ENCODE measurements around the gene LSM5.

The LSM5 gene

GRCh38 chr7:32458025-32458424 lies 32.2 kb downstream of the LSM5 start:
- no CpG with 5 or more reads among the region's 3 CpGs for WGBS, 2 donors (ENCODE audit: extremely low coverage in 2 of 2, insufficient read length in 2 of 2, insufficient replicate concordance in 1 of 2)
- Histone ChIP-seq H2AK5ac (ENCODE audit: low read depth, low read length) (no peak overlapping the region), H3K14ac (ENCODE audit: low read length) (no peak overlapping the region), H3K4me1 (ENCODE audit: control insufficient read depth in 2 of 2, insufficient read depth in 1 of 2, low read depth in 1 of 2, low read length in 2 of 2) (no peaks in the 10 kb centered on the region), H2BK12ac (ENCODE audit: low read length) (no peak overlapping the region), H3K9ac (ENCODE audit: low read depth, low read length, poor library complexity) (no peak overlapping the region), H3K9me3 (replicated peaks in 1 of 2; ENCODE audit: control insufficient read depth in 2 of 2, insufficient read depth in 1 of 2, low read depth in 1 of 2, low read length in 2 of 2) (peaks cover 0 to 3% of the 10 kb centered on the region in 2 donors), H2BK120ac (ENCODE audit: low read depth, low read length) (no peak overlapping the region), H3K27me3 (ENCODE audit: control insufficient read depth in 3 of 3, insufficient read depth in 3 of 3, low read depth in 1 of 3, low read length in 3 of 3) (no peaks in the 10 kb centered on the region), H4K91ac (ENCODE audit: low read depth, low read length, poor library complexity) (no peak overlapping the region), H3K18ac (ENCODE audit: low read length) (no peak overlapping the region), H2AFZ (ENCODE audit: low read length) (no peak overlapping the region), H4K8ac (ENCODE audit: low read depth, low read length) (no peak overlapping the region), H3K23ac (ENCODE audit: low read depth, low read length, poor library complexity) (no peak overlapping the region), H3K4me2 (ENCODE audit: insufficient read depth, low read length, poor library complexity, severe bottlenecking) (no peak overlapping the region), H2BK5ac (ENCODE audit: low read length) (no peak overlapping the region), H3K36me3 (replicated peaks in 1 of 2; ENCODE audit: control insufficient read depth in 2 of 2, insufficient read depth in 2 of 2, low read length in 2 of 2) (no peaks in the 10 kb centered on the region), H3K4ac (ENCODE audit: low read length) (no peak overlapping the region), H3K79me1 (ENCODE audit: low read depth, low read length) (no peaks in the 10 kb centered on the region), H3K27ac (replicated peaks; ENCODE audit: low read length) (no peak overlapping the region), H3K4me3 (ENCODE audit: low read length in 2 of 2) (no peak overlapping the region), H2BK15ac (ENCODE audit: low read length) (no peak overlapping the region)
- no peak for DNase-seq (ENCODE audit: low spot score)

GRCh38 chr7:32453341-32454011 lies 36.7 kb downstream of the LSM5 start:
- no peak for DNase-seq (ENCODE audit: low spot score)
- no CpG with 5 or more reads among the region's 8 CpGs for WGBS, 2 donors (ENCODE audit: extremely low coverage in 2 of 2, insufficient read length in 2 of 2, insufficient replicate concordance in 1 of 2)
- no peaks in the 10 kb centered on the region for H3K36me3 ChIP-seq (replicated peaks in 1 of 2; ENCODE audit: control insufficient read depth in 2 of 2, insufficient read depth in 2 of 2, low read length in 2 of 2)

GRCh38 chr7:32447218-32447617 lies 43.0 kb downstream of the LSM5 start:
- no peak overlapping the region for H3K18ac ChIP-seq (ENCODE audit: low read length)
- no peak overlapping the region for H4K91ac ChIP-seq (ENCODE audit: low read depth, low read length, poor library complexity)
- no peak overlapping the region for H3K4me2 ChIP-seq (ENCODE audit: insufficient read depth, low read length, poor library complexity, severe bottlenecking)
- no peaks in the 10 kb centered on the region for H3K79me1 ChIP-seq (ENCODE audit: low read depth, low read length)
- H3K27me3 ChIP-seq (ENCODE audit: control insufficient read depth in 3 of 3, insufficient read depth in 3 of 3, low read depth in 1 of 3, low read length in 3 of 3), result peaks cover 0 to 3% (median 0%) of the 10 kb centered on the region in 3 experiments
- H3K9ac ChIP-seq (ENCODE audit: low read depth, low read length, poor library complexity), result no peak overlapping the region
- no CpG with 5 or more reads among the region's 2 CpGs for WGBS, 2 donors (ENCODE audit: extremely low coverage in 2 of 2, insufficient read length in 2 of 2, insufficient replicate concordance in 1 of 2)
- H2BK5ac ChIP-seq (ENCODE audit: low read length), result no peak overlapping the region
- H3K4me1 ChIP-seq (ENCODE audit: control insufficient read depth in 2 of 2, insufficient read depth in 1 of 2, low read depth in 1 of 2, low read length in 2 of 2), result no peaks in the 10 kb centered on the region
- H2AK5ac ChIP-seq (ENCODE audit: low read depth, low read length), result no peak overlapping the region
- no peaks in the 10 kb centered on the region for H3K36me3 ChIP-seq (replicated peaks in 1 of 2; ENCODE audit: control insufficient read depth in 2 of 2, insufficient read depth in 2 of 2, low read length in 2 of 2)
- no peak overlapping the region for H2BK120ac ChIP-seq (ENCODE audit: low read depth, low read length)
- H2BK12ac ChIP-seq (ENCODE audit: low read length), result no peak overlapping the region
- H3K4ac ChIP-seq (ENCODE audit: low read length), result no peak overlapping the region
- H3K27ac ChIP-seq (replicated peaks; ENCODE audit: low read length), result no peak overlapping the region
- DNase-seq (ENCODE audit: low spot score), result no peak
- H3K23ac ChIP-seq (ENCODE audit: low read depth, low read length, poor library complexity), result no peak overlapping the region
- no peak overlapping the region for H2AFZ ChIP-seq (ENCODE audit: low read length)
- H3K9me3 ChIP-seq (replicated peaks in 1 of 2; ENCODE audit: control insufficient read depth in 2 of 2, insufficient read depth in 1 of 2, low read depth in 1 of 2, low read length in 2 of 2), result peaks cover 0 to 2% of the 10 kb centered on the region in 2 donors
- H3K14ac ChIP-seq (ENCODE audit: low read length), result no peak overlapping the region
- no peak overlapping the region for H2BK15ac ChIP-seq (ENCODE audit: low read length)
- H4K8ac ChIP-seq (ENCODE audit: low read depth, low read length), result no peak overlapping the region
- no peak overlapping the region for H3K4me3 ChIP-seq (ENCODE audit: low read length in 2 of 2)

More at GRCh38 chr7:32453341-32454011, 36.7 kb downstream of the LSM5 start:
- H3K9me3 ChIP-seq (replicated peaks in 1 of 2; ENCODE audit: control insufficient read depth in 2 of 2, insufficient read depth in 1 of 2, low read depth in 1 of 2, low read length in 2 of 2), result peaks cover 0 to 3% of the 10 kb centered on the region in 2 donors
- H3K27me3 ChIP-seq (ENCODE audit: control insufficient read depth in 3 of 3, insufficient read depth in 3 of 3, low read depth in 1 of 3, low read length in 3 of 3), result peaks cover 0 to 3% (median 0%) of the 10 kb centered on the region in 3 experiments
- H3K4me3 ChIP-seq (ENCODE audit: low read length in 2 of 2), result no peak overlapping the region
- H3K14ac ChIP-seq (ENCODE audit: low read length), result no peak overlapping the region
- H2BK120ac ChIP-seq (ENCODE audit: low read depth, low read length), result no peak overlapping the region
- no peak overlapping the region for H2BK5ac ChIP-seq (ENCODE audit: low read length)
- H3K4ac ChIP-seq (ENCODE audit: low read length), result no peak overlapping the region
- no peak overlapping the region for H2AFZ ChIP-seq (ENCODE audit: low read length)
- no peaks in the 10 kb centered on the region for H3K4me1 ChIP-seq (ENCODE audit: control insufficient read depth in 2 of 2, insufficient read depth in 1 of 2, low read depth in 1 of 2, low read length in 2 of 2)
- no peak overlapping the region for H3K23ac ChIP-seq (ENCODE audit: low read depth, low read length, poor library complexity)
- no peak overlapping the region for H4K8ac ChIP-seq (ENCODE audit: low read depth, low read length)
- H3K9ac ChIP-seq (ENCODE audit: low read depth, low read length, poor library complexity), result no peak overlapping the region
- H4K91ac ChIP-seq (ENCODE audit: low read depth, low read length, poor library complexity), result no peak overlapping the region
- no peak overlapping the region for H2AK5ac ChIP-seq (ENCODE audit: low read depth, low read length)
- H3K18ac ChIP-seq (ENCODE audit: low read length), result no peak overlapping the region
- no peak overlapping the region for H2BK15ac ChIP-seq (ENCODE audit: low read length)
- H3K4me2 ChIP-seq (ENCODE audit: insufficient read depth, low read length, poor library complexity, severe bottlenecking), result no peak overlapping the region
- H3K27ac ChIP-seq (replicated peaks; ENCODE audit: low read length), result no peak overlapping the region
- no peak overlapping the region for H2BK12ac ChIP-seq (ENCODE audit: low read length)
- H3K79me1 ChIP-seq (ENCODE audit: low read depth, low read length), result no peaks in the 10 kb centered on the region

GRCh38 chr7:32436146-32436928 lies 53.8 kb downstream of the LSM5 start:
- Histone ChIP-seq H3K9me3 (replicated peaks in 1 of 2; ENCODE audit: control insufficient read depth in 2 of 2, insufficient read depth in 1 of 2, low read depth in 1 of 2, low read length in 2 of 2) (no peaks in the 10 kb centered on the region), H3K4me2 (ENCODE audit: insufficient read depth, low read length, poor library complexity, severe bottlenecking) (no peak overlapping the region), H2BK12ac (ENCODE audit: low read length) (no peak overlapping the region), H2BK15ac (ENCODE audit: low read length) (no peak overlapping the region), H3K36me3 (replicated peaks in 1 of 2; ENCODE audit: control insufficient read depth in 2 of 2, insufficient read depth in 2 of 2, low read length in 2 of 2) (no peaks in the 10 kb centered on the region), H3K79me1 (ENCODE audit: low read depth, low read length) (no peaks in the 10 kb centered on the region), H2AFZ (ENCODE audit: low read length) (no peak overlapping the region), H3K4me3 (ENCODE audit: low read length in 2 of 2) (no peak overlapping the region), H4K91ac (ENCODE audit: low read depth, low read length, poor library complexity) (no peak overlapping the region), H4K8ac (ENCODE audit: low read depth, low read length) (no peak overlapping the region), H3K9ac (ENCODE audit: low read depth, low read length, poor library complexity) (no peak overlapping the region), H2BK5ac (ENCODE audit: low read length) (no peak overlapping the region), H3K18ac (ENCODE audit: low read length) (no peak overlapping the region), H3K14ac (ENCODE audit: low read length) (no peak overlapping the region), H2BK120ac (ENCODE audit: low read depth, low read length) (no peak overlapping the region), H2AK5ac (ENCODE audit: low read depth, low read length) (no peak overlapping the region), H3K27me3 (ENCODE audit: control insufficient read depth in 3 of 3, insufficient read depth in 3 of 3, low read depth in 1 of 3, low read length in 3 of 3) (no peaks in the 10 kb centered on the region), H3K23ac (ENCODE audit: low read depth, low read length, poor library complexity) (no peak overlapping the region), H3K4me1 (ENCODE audit: control insufficient read depth in 2 of 2, insufficient read depth in 1 of 2, low read depth in 1 of 2, low read length in 2 of 2) (no peaks in the 10 kb centered on the region), H3K27ac (replicated peaks; ENCODE audit: low read length) (no peak overlapping the region), H3K4ac (ENCODE audit: low read length) (no peak overlapping the region)
- no CpG with 5 or more reads among the region's 5 CpGs for WGBS, 2 donors (ENCODE audit: extremely low coverage in 2 of 2, insufficient read length in 2 of 2, insufficient replicate concordance in 1 of 2)
- DNase-seq (ENCODE audit: low spot score), result no peak
